Measurements from ENCODE around the gene TRIM33.
"Not testable (repeated sequence)": the region's sequence is repeated elsewhere in the genome, so short reads cannot be mapped to it uniquely, and the experiment has no call there.

TRIM33 gene

DNA sequence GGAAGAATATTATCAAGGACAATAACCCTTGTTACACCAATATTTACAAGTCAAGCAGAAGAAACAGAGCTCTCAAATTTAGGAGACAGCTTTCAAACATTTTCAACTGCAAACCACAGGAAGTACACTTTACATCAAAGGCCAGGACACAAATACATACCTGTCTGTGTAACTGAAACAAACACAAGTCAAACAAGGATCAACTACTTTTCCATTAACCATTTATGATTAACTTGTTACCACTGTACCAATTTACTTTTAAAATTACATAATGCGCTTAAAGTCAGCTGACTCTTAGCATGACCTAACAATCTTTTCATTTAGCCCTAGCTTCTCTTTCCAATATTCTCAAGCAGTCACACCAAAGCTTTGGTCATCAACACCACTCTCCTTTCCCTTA, 43.5 kb downstream of the TRIM33 start:
- DNase-seq (ENCODE audit: low read depth in 2 of 2), result no peak

DNA sequence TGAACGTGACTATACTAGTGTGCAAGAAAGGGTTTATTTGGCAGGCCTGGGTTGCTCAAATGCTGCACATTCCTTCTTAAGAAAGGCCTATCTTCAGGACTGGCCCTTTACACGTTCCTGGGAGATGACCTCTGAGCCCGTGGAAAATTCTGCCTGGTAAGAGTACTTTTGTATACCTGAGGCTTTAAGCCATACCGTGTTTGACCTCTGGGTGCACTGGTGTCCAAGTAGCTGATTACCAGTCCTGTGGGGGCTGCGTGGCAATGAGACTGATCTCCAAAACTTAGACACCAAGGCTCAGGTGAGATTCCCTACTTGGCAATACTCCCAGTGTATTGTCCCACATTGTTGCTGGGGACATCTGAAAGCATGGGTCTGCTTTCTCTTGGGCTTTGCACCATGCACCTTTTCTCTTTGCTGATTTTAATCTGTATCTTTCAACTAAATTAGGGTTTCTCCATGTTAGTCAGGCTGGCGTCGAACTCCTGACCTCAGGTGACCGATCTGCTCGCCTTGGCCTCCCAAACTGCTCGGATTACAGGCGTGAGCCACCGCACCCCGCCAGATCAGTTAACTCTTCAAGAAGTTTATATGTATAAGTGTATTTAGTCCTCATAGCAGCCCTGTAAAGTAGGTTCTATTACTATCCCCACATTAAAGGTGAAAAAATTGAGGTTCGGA, 44.5 kb downstream of the TRIM33 start:
- DNase-seq (ENCODE audit: low read depth in 2 of 2), result no peak

- DNase-seq (ENCODE audit: low read depth in 2 of 2), result no peak
Measured at GRCh38 chr1:114462963-114463362, 48.0 kb downstream of the TRIM33 start.

DNA sequence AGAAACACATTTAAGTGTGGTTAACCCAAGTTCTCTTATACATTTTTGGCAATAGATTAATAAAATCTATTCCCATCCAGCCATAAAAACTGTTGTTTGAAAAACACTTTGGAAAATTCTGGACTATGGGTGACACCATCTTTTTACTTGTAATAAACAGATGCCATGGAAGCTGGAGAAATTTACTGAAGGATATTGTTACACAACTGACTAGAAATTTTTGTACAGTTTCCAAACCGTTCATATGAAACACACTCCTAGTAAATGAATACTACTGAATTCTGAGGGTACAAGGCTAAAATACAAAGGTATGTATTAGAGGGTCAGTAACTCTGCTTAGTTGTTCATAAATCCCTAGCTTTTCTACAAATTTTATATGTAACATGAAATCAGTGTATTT, 48.7 kb downstream of the TRIM33 start:
- no peak for DNase-seq (ENCODE audit: low read depth in 2 of 2)

DNA sequence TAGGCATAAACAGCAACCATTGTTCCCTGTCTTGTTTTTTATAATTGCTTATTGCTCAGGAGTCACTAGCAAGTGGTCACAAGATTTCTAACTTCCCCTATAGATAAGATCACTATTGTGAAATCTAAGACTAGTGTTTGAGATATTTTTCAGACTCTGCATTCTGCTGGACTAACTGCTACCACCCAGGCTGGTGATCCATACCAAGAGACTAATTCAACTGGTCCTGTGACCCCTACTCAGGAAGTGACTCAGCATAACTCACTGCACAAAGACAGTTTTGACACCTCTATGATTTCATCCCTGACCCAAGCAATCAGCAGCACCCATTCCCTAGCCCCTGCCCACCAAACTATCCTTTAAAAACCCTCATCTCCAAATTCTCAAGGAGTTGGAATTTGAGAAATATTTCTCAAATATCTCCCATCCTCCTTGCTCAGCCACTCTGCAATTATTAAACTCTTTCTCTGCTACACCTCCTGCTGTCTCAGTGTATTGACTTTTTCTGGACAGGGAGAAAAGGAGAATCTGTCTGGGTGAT, 52.7 kb downstream of the TRIM33 start:
- no peak for DNase-seq (ENCODE audit: low read depth in 2 of 2)

DNA sequence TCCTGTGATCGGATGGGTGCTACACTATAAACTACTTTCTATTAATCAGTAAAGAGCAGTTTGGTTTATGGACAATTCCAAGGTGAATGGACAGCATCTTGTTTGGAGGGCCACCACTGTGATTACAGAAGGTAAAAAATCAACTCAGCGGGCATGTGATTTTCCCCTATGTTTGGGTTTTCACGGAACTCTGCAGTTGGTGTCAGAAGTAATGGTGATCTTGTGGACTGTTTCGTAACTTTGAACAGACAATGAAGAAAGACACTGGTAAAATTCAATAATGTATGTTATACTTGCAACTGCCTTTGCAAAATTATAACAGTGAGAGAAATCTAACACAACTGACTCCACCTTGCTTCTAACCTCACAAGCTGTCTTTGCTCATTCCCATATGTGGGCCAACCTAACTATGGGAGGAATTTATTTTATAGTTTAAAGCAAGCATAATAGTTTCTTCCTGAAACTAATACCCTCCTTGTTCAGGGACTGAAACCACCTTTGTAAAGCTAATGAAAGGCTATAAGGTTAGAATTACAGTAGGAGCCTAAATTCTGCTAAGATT, 53.2 kb downstream of the TRIM33 start:
- DNase-seq (ENCODE audit: low read depth in 2 of 2), result no peak

GRCh38 chr1:114456586-114456985, 54.4 kb downstream of the TRIM33 start:
- DNase-seq (ENCODE audit: low read depth in 2 of 2), result no peak

DNA sequence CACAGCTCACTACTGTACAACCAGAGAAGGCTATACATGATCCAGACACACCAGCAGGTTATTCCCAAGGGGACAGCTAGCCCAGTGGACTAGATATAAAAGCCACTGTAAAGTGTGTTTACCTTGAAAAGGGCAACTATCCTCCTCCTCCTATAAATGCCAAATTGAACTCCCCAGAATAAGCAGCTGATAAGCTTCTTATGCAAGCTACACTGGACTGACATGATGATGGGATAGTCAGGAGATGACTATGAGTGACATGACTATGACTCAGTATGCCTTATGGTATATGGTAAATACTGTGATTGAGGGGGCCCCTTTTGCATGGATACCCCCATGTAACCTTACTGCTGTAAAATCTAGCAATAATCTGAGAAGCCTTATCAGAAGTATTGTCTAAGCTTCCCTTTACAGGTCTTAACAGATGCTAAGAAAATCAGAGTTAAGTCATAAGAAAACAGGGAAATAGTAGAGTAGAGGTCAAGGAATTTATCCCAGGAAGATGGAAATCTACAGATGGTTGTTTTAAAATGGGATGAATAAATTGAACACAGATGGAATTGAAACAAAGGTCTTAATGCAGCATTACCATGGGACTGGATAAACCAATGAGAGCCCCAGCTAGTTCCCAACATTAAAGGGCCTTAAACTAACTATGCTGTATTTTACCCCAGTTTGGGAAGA, 55.8 kb downstream of the TRIM33 start:
- DNase-seq (ENCODE audit: low read depth in 2 of 2), result no peak

DNA sequence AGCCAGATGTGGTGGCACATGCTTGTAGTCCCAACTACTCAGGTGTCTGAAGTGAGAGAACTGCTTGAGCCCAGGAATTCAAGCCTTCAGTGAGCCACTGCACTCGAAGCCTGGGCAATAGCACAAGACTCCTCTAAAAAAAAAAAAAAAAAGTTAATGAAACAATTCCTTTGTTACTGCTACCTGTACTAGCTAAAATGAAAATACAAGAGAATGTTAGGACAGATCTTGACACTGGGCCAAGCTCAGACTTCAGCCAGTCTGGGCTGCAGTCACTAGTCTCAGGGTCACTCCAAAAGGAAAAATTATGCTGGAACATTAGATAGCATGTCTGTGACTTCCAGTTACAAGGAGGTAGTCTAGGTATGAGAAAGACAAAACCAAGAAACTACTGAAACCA, 56.5 kb downstream of the TRIM33 start:
- no peak for DNase-seq (ENCODE audit: low read depth in 2 of 2)

DNA sequence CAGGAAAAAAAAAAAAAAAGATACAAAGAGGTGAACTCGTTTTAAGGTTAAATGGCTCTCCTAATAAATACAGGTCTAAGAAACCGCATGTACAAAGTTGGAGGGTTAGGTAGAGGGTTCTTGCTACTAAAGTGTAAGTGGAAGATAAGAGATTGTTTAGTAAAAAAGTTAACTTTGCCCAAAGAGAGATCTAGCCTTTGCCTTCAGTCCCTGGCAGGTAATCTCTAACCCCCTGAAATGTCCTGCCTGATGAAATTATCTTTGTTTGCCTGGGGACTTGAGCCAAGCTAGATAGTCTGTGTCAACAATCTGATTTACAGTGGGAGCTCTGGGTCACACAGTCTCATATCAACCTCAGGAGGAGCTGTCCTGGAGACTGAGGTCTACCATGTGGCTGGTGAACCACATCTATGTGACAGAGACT, 57.6 kb downstream of the TRIM33 start:
- DNase-seq (ENCODE audit: low read depth in 2 of 2), result no peak

DNA sequence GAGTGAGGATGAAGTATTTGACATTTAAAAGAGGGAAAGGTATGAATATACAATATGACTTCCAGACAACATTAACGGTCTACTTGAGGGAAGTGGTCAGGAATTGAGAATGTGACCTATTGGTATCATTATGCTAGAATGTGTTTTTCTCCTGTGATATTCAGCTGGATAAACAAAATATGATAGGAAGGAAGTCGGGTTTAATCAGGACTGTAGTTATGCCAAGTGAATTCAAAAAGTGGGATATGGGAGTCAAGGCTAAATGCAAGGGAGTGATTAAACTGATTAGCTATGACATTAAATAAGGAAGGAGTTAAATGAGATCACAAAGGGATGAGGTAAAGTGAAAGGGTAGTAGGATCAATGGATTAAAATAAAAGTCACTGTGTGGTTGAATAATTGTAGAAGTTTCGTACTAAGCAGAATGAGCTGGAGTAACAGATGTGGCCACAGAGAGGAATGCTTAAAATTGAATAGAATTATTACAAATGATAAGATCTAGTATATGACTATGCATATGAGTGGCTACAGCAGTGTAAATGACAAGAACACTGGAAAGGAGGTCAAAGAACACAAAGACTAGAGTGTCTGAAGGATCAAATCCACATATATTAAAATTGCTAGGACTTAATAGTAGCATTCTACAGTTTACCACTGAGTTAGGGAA, 62.5 kb downstream of the TRIM33 start:
- DNase-seq (ENCODE audit: low read depth in 2 of 2), result no peak

- DNase-seq (ENCODE audit: low read depth in 2 of 2), result no peak
Measured at GRCh38 chr1:114446198-114446597, 64.8 kb downstream of the TRIM33 start.

- DNase-seq (ENCODE audit: low read depth in 2 of 2), result not testable (repeated sequence)
Measured at GRCh38 chr1:114443226-114443625, 67.8 kb downstream of the TRIM33 start.

DNA sequence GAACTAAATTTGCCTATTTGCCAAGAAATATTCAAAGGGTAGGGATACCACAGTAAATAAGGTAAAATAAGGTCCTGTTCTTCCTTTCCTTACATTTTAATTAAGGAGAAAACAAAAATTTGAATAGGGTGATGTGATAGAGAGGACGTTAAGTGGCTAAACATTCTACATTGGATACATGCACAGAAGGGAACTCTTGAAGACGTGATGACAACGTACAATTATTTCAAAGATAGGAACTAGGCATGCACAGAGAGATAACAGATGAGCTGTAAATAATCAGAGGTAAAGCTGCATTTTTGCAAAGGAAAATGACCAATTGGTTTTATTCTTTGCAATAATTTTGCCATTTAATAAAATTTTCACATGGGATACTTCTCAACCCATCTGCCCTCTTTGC, 69.7 kb downstream of the TRIM33 start:
- no peak for DNase-seq (ENCODE audit: low read depth in 2 of 2)

GRCh38 chr1:114439369-114439768, 71.6 kb downstream of the TRIM33 start:
- no peak for DNase-seq (ENCODE audit: low read depth in 2 of 2)

- no peak for DNase-seq (ENCODE audit: low read depth in 2 of 2)
Measured at GRCh38 chr1:114437812-114438211, 73.2 kb downstream of the TRIM33 start.

GRCh38 chr1:114436799-114437198, 74.2 kb downstream of the TRIM33 start:
- no peak for DNase-seq (ENCODE audit: low read depth in 2 of 2)

DNA sequence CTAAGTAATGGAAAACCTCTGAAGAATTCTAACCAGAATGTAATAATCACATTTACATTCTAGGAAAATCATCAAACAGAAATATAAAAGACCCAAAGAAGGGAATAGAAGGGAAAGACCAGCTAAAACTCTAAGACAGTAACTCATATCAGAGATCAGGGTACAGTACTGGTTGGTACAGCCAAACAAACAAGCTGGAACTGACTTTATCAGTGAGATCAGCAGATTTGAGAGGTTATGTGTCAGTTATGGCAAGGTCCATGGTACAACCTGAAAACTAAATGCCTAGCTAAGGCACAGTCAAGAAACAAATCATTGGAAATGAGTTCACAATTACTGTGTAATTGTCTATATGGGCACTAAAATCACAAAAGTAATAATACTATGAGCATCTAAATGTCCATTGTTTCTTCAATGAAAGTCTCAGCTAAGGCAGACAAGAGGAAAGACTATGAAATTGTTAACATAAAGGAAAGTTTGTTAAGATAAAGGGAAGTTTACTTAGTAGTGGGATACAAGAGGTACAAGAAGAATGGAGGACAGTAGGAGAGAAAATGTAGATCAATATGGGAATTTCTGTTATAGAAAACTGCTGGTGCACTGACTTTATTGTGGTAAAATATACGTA, 75.8 kb downstream of the TRIM33 start:
- DNase-seq (ENCODE audit: low read depth in 2 of 2), result no peak

- no peak for DNase-seq (ENCODE audit: low read depth in 2 of 2)
Measured at GRCh38 chr1:114431026-114431425, 80.0 kb downstream of the TRIM33 start.

- no peak for DNase-seq (ENCODE audit: low read depth in 2 of 2)
Measured at GRCh38 chr1:114428083-114428754, 82.8 kb downstream of the TRIM33 start.

- DNase-seq (ENCODE audit: low read depth in 2 of 2), result no peak
Measured at GRCh38 chr1:114427612-114428011, 83.4 kb downstream of the TRIM33 start.

All from activated CD8-positive, alpha-beta memory T cell treated with anti-CD3 and anti-CD28 coated beads for 4 hours (primary cell).